ENCODE results near the gene CCDC50. TPM values are rescaled to one million over a fixed set of nuclear protein-coding genes. Genes with fewer than 3 reads are reported as not detected.

The CCDC50 gene
- total RNA-seq, 1 donor from 2014 or later: 221 TPM

- no peak for DNase-seq (ENCODE audit: low read depth, low spot score)
Measured at GRCh38 chr3:191345334-191345733, 16.1 kb downstream of the CCDC50 start.

DNA sequence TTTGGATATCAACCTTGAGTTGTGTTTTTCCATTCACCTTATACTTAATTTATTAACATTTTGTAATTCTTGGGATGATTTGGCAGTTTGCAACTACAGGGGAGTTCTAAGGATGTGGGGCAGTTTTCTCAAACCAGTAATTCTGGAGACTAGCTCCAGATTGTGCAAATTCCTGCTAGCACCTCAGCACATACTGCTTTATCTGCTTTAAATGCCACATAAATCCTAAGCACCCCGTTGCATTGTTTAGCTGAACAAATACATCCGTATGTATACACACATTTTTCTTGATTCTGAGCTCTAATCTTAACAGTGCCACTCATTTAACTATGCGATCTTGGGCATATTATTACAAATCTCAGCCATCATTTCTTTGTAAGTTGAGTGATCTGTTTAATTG is 18.0 kb downstream of the CCDC50 start:
- no peak for DNase-seq (ENCODE audit: low read depth, low spot score)

GRCh38 chr3:191348098-191348497 is 18.9 kb downstream of the CCDC50 start:
- DNase-seq (ENCODE audit: low read depth, low spot score): no peak

- peak; percentile 73 for DNase-seq (ENCODE audit: low read depth, low spot score)
Measured at GRCh38 chr3:191350396-191351090, 21.3 kb downstream of the CCDC50 start.

DNA sequence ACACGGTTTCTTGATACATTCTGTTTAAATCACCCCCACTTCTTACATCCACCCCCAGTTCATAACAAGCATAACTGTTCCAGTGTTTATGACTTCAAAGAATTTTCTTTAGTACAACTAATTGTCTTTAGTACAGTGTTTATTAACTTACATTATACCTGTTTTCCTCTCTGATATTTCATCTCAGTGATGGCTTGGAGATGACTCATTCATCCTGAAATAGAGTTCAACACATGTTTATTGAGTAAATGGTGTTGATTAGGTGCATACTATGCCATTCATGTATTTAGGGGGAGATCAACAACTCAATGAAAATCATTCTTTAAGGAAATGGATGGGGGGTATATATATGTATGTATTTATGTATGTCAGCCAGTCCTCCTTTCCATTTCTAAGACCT is 22.8 kb downstream of the CCDC50 start:
- DNase-seq (ENCODE audit: low read depth, low spot score): no peak

DNA sequence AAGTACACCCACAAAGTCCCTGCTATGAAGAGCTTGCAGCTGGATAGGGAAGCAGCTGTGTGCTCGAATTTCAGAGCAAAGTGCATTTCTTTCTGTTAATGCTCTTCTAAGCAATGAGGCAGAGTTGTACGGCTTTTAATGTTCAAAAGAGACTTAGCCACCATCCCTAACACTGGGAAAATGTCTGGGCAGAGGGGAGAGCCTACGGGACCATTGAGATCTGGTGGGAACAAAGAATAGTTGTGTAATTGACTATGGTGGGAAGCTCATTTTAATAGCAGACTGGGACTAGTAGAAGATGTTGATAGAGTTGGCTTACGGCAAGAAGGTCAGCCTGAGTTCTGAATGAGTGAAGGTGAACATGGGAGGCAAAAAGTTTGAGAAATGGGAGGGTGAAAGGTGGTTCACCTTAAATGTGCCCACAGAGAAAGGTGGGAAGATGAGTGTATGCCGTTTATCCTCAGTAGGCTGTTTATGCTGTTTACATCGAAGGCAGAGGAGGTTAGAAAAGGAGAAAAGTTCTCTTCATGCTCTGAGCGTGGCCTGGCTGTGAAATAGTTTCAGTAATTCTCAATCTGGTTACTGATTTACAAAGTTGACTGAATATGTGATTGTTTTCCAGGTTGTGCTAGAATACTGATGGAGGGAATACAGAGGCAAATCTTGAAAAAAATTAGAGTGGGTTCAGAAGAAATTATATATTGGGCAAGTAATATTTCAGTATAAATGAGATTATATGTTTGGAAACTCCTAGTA is 24.0 kb downstream of the CCDC50 start:
- DNase-seq (ENCODE audit: low read depth, low spot score): no peak

- DNase-seq (ENCODE audit: low read depth, low spot score): no peak
Measured at GRCh38 chr3:191355406-191355805, 26.2 kb downstream of the CCDC50 start.

- no peak for DNase-seq (ENCODE audit: low read depth, low spot score)
Measured at GRCh38 chr3:191356631-191357439, 27.6 kb downstream of the CCDC50 start.

GRCh38 chr3:191357909-191358308 is 28.7 kb downstream of the CCDC50 start:
- no peak for DNase-seq (ENCODE audit: low read depth, low spot score)

GRCh38 chr3:191358929-191359328 is 29.7 kb downstream of the CCDC50 start:
- DNase-seq (ENCODE audit: low read depth, low spot score): no peak

GRCh38 chr3:191360620-191361019 is 31.4 kb downstream of the CCDC50 start:
- no peak for DNase-seq (ENCODE audit: low read depth, low spot score)

DNA sequence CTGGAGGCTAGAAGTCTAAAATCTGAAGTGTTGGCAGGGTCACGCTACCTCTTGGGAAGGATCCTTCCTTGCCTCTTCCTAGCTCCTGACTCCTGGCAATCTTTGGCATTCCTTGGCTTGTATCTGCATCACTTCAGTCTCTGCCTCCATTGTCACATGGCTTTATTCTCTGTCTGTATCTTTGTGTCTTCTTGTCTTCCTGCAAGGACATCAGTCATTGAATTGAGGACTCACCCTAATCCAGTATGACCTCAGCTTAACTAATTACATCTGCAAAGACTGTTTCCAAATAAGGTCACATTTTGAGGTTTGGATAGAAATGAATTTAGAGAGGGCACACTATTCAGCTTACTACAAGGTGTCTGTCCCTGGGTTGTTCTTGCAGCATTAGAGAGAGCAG is 32.3 kb downstream of the CCDC50 start:
- no peak for DNase-seq (ENCODE audit: low read depth, low spot score)

DNA sequence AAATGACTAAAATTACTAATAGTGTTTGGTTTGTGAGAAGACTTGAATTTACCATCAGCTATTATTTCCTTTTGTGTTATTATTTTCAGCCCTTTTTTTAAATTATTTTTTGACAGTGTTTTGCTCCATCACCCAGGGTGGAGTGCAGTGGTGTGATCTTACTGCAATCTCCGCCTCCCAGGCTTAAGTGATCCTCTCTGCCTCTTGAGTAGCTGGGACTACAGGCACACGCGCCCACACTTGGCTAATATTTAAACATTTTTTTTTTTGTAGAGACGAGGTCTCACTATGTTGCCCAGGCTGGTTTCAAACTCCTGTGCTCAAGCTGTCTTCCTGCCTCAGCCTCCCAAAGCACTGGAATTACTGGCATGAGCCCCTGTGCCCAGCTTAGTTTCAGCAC is 32.8 kb downstream of the CCDC50 start:
- DNase-seq (ENCODE audit: low read depth, low spot score): no peak

GRCh38 chr3:191362524-191363090 is 33.4 kb downstream of the CCDC50 start:
- no peak for DNase-seq (ENCODE audit: low read depth, low spot score)

- no peak for DNase-seq (ENCODE audit: low read depth, low spot score)
Measured at GRCh38 chr3:191363221-191363620, 34.0 kb downstream of the CCDC50 start.

DNA sequence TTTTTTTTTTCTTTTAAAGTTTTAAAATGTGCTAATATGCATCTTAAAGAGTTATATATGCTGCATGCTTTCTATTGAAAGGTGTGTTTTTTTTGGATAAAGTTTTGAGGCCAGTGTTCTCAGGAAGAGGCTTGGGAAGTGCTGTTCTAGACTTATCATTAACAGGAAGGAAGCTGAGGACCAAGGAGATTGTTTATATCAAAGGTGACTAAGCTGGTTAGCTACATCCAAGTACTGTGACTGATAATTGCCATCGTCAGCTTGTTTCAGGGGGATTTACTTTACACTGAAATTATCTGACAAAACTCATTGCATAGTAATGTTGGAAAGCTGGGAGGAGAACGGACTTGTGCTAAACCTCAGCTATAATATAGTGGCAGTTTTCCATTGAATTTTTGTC is 37.5 kb downstream of the CCDC50 start:
- DNase-seq (ENCODE audit: low read depth, low spot score): peak; percentile 44

DNA sequence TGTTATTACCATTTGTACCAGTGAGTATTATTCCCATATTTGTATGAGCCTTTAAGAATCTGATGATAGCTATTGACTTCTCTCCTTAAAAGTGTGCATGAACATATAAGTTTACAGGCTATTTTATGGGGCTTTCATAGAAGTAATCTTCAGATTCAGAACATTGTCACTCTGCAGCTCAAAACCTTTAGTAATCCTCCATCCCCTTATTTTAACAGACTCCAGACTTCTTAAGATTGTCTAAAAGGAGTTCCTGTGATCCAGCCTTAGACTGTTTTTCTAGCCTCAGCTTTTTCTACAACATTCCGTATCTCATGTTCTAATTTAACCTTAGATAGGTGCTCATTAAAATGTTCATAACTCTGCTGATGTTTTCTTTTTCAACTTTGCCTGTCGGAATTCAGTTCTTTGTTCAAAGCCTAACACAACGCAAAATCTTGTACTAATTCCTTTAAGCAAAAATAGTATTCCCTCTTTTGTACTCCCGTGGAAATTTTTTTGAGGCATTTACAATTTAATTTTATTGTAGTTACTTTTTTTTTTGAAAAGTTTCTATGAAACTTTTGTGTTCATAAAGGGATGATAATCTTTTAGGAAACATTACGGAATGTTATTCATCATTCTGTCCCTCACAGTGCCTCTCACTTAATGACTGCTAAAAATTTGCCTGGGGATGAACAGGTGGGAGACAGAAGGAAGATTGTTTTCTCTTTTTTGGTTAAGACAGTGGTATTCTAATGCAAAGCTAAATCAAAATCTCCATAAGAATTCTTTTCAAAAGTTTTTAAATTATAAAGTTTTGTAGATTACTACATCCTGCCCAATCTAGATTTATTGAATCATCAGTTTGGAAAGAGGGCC is 39.8 kb downstream of the CCDC50 start:
- no peak for DNase-seq (ENCODE audit: low read depth, low spot score)

GRCh38 chr3:191369616-191370010 is 40.4 kb downstream of the CCDC50 start:
- no peak for DNase-seq (ENCODE audit: low read depth, low spot score)

GRCh38 chr3:191372122-191372521 is 42.9 kb downstream of the CCDC50 start:
- DNase-seq (ENCODE audit: low read depth, low spot score): no peak

DNA sequence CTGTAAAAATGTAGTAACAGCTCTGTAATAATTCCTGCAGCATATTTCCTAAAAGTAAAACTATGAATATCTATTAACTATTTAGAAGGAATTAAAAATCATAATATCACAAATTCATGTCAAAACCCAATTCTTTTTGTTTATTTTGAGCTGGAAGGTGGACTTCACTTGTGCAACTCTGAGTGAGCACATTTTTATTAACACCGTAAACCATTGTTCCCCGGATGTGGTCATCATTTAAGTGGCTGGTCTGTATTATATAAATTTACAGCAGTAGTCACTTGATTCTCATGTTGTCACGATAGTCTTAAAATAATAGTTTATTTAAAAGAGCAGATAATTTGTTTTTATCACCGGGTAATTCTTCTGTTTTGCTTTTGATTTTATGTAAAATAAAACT is 44.1 kb downstream of the CCDC50 start:
- DNase-seq (ENCODE audit: low read depth, low spot score): no peak
